Activated CD8-positive, alpha-beta T cell treated with anti-CD3 and anti-CD28 coated beads for 36 hours (primary cell): ENCODE results near the gene MTMR12. TPM values are rescaled to one million over a fixed set of nuclear protein-coding genes. Genes with fewer than 3 reads are reported as not detected.
A peak's percentile ranks its signal among the peaks of the same experiment; 100 is the strongest.

Experiments used
- ATAC-seq: fragments of 200-7000 bp; cut with Tn5 transposase; one replicate; pipeline ENCODE4 v1.10.0; 2021; ENCODE audit warnings: mild to moderate bottlenecking, moderate library complexity
- CTCF ChIA-PET: fragments of 350-600 bp; sonication (Branson Sonifier 250); formaldehyde crosslinking; loops from one replicate; lab custom pipeline; 2021; ENCODE audit warnings: antibody characterized with exemption; lab: Charles Lee
- POLR2A ChIA-PET: fragments of 350-600 bp; sonication (Branson Sonifier 250); formaldehyde crosslinking; loops from one replicate; lab custom pipeline; 2021; ENCODE audit warnings: antibody characterized with exemption; lab: Charles Lee
- DNase-seq: peaks from one replicate; pipeline ENCODE4 v3.0.0-alpha.2; 2020
- H3K27ac Mint-ChIP-seq: one replicate; pipeline ENCODE4 v1.8.0; 2021; ENCODE audit warnings: mild to moderate bottlenecking, mixed read lengths
- H3K27me3 Mint-ChIP-seq: one replicate; pipeline ENCODE4 v1.8.0; 2021; ENCODE audit warnings: mixed read lengths
- H3K36me3 Mint-ChIP-seq: one replicate; pipeline ENCODE4 v1.8.0; 2021; ENCODE audit warnings: low read depth, mixed read lengths
- H3K4me1 Mint-ChIP-seq: one replicate; pipeline ENCODE4 v1.8.0; 2021; ENCODE audit warnings: low read depth, mixed read lengths
- H3K4me3 Mint-ChIP-seq: one replicate; pipeline ENCODE4 v1.8.0; 2021; ENCODE audit warnings: mild to moderate bottlenecking, moderate library complexity, mixed read lengths
- H3K9me3 Mint-ChIP-seq: one replicate; pipeline ENCODE4 v1.8.0; 2021; ENCODE audit warnings: mixed read lengths
- CTCF ChIP-seq: fragments of 200-600 bp; IDR thresholded peaks from one replicate; pipeline ENCODE4 v1.8.0; 2022; ENCODE audit warnings: antibody characterized with exemption, mild to moderate bottlenecking
- intact Hi-C: fragments of 100-400 bp; cut with micrococcal nuclease; formaldehyde crosslinking; loops from one replicate; pipeline ENCODE4 v1.10.0; 2022
- total RNA-seq, 2 experiments: library from RNA; stranded (reverse); gene quantifications; one replicate each; pipeline ENCODE4 v1.2.3, GENCODE V29; 2021

The MTMR12 gene
- total RNA-seq, 2 experiments from 2014 or later, result 19.7 to 19.9 TPM

GRCh38 chr5:32278406-32278805 lies 34.3 kb downstream of the MTMR12 start:
- Mint-ChIP-seq H3K4me1 (peaks cover 61% of the 10 kb centered on the region), H3K27me3 (no peaks in the 10 kb centered on the region), H3K9me3 (peaks cover 3% of the 10 kb centered on the region), H3K36me3 (peaks cover 32% of the 10 kb centered on the region), H3K27ac (peak overlapping the region; percentile 62), H3K4me3 (no peak overlapping the region)
- POLR2A ChIA-PET, result no interaction called here
- CTCF ChIA-PET, result interaction anchor here (1.0 to 1.5 kb wide), 2 partner anchors 46 to 52 kb away, joined by 4 to 5 read pairs; no protein-coding TSS in a partner anchor
- TF ChIP-seq CTCF, result no peak
- DNase-seq (peak; percentile 60), ATAC-seq (peak; percentile 14)
- intact Hi-C loops, result no loop called here

GRCh38 chr5:32277798-32278197 lies 34.9 kb downstream of the MTMR12 start:
- Mint-ChIP-seq H3K36me3 (peaks cover 30% of the 10 kb centered on the region), H3K27ac (peak overlapping the region; percentile 62), H3K4me3 (no peak overlapping the region), H3K4me1 (peaks cover 57% of the 10 kb centered on the region), H3K27me3 (no peaks in the 10 kb centered on the region), H3K9me3 (peaks cover 3% of the 10 kb centered on the region)
- ChIA-PET POLR2A (no interaction called here), CTCF (no interaction called here)
- no peak for ATAC-seq
- TF ChIP-seq CTCF, result no peak
- intact Hi-C loops, result no loop called here
- no peak for DNase-seq

- Mint-ChIP-seq H3K27ac (peak overlapping the region; percentile 71), H3K4me1 (peaks cover 47% of the 10 kb centered on the region), H3K4me3 (no peak overlapping the region), H3K27me3 (no peaks in the 10 kb centered on the region), H3K9me3 (peaks cover 3% of the 10 kb centered on the region), H3K36me3 (peaks cover 28% of the 10 kb centered on the region)
- ATAC-seq, result peak; percentile 44
- DNase-seq, result no peak
- no peak for TF ChIP-seq CTCF
- intact Hi-C loops, result no loop called here
- ChIA-PET CTCF (interaction anchor here (0.7 to 0.8 kb wide), 2 partner anchors 44 to 213 kb away, joined by 3 to 4 read pairs; no protein-coding TSS in a partner anchor), POLR2A (interaction anchor here (0.6 to 0.9 kb wide), 2 partner anchors 103 to 164 kb away, joined by 3 read pairs; no protein-coding TSS in a partner anchor)
Measured at GRCh38 chr5:32276173-32276853, 36.4 kb downstream of the MTMR12 start.

- ChIA-PET CTCF (interaction anchor here (0.7 to 1.5 kb wide), 2 partner anchors 43 to 214 kb away, joined by 3 read pairs; no protein-coding TSS in a partner anchor), POLR2A (interaction anchor here (0.9 kb wide), 1 partner anchor 163 kb away, joined by 3 read pairs; no protein-coding TSS in a partner anchor)
- Mint-ChIP-seq H3K27me3 (no peaks in the 10 kb centered on the region), H3K4me3 (no peak overlapping the region), H3K9me3 (no peaks in the 10 kb centered on the region), H3K27ac (peak overlapping the region; percentile 78), H3K36me3 (peaks cover 24% of the 10 kb centered on the region), H3K4me1 (peaks cover 37% of the 10 kb centered on the region)
- ATAC-seq, result no peak
- TF ChIP-seq CTCF, result no peak
- DNase-seq, result no peak
- intact Hi-C loops, result no loop called here
Measured at GRCh38 chr5:32275396-32275741, 37.4 kb downstream of the MTMR12 start.
